ENCODE results near the gene SLC25A25. TPM values are rescaled to one million over a fixed set of nuclear protein-coding genes. Genes with fewer than 3 reads are reported as not detected.
A peak's percentile ranks its signal among the peaks of the same experiment; 100 is the strongest.
"Not testable (repeated sequence)": the region's sequence is repeated elsewhere in the genome, so short reads cannot be mapped to it uniquely, and the experiment has no call there.

Gene SLC25A25
- total RNA-seq = 10 to 100 TPM; 15.8 to 37.9 (median 24.1) TPM

- peaks cover 39 to 80% (median 48%) of the 10 kb centered on the region in 3 donors for H3K4me1 ChIP-seq
- DNase-seq = peak; percentile 98
- WGBS, 2 donors = 0 to 1% methylated on average over 12 to 13 of the region's 67 CpGs
- H3K36me3 ChIP-seq = peaks cover 0 to 10% (median 7%) of the 10 kb centered on the region in 3 donors
- TF ChIP-seq CTCF (IDR thresholded peaks at IDR 0.05) (peak in 2 of 6 experiments; percentile 6 to 12), POLR2A (IDR thresholded peaks at IDR 0.05) (peak in 2 of 4 donors; percentile 93 to 97)
- H3K4me3 ChIP-seq = peak within 1 kb of the TSS; percentile 94 to 99 (median 98)
- H3K27ac ChIP-seq = peak within 1 kb of the TSS; percentile 96 to 100 (median 99)
- intact Hi-C loops (cut with DNase I) = no loop called here
- no peaks in the 10 kb centered on the region for H3K9me3 ChIP-seq
- H3K27me3 ChIP-seq = no peaks in the 10 kb centered on the region
Observed at GRCh38 chr9:128067645-128068385, at the start of gene SLC25A25. SLC25A25 (plus strand) TSS chr9:128068232; CDS start chr9:128068320, 88 bp downstream.

- Histone ChIP-seq H3K4me1 (peaks cover 0 to 18% (median 0%) of the 10 kb centered on the region in 3 donors), H3K9me3 (no peaks in the 10 kb centered on the region), H3K4me3 (no peak overlapping the region), H3K27ac (no peak overlapping the region), H3K36me3 (no peaks in the 10 kb centered on the region), H3K27me3 (no peaks in the 10 kb centered on the region)
- WGBS, 2 donors = 53 to 58% methylated on average over 4 of the region's 4 CpGs
- no peak for DNase-seq
- TF ChIP-seq POLR2A (IDR thresholded peaks at IDR 0.05) (no peak), CTCF (IDR thresholded peaks at IDR 0.05) (peak in 1 of 6 experiments; percentile 27)
- intact Hi-C loops (cut with DNase I) = no loop called here
Observed at GRCh38 chr9:128020692-128021091, 47.3 kb upstream of the SLC25A25 start.

- Histone ChIP-seq H3K4me1 (peaks cover 0 to 18% (median 0%) of the 10 kb centered on the region in 3 donors), H3K27me3 (no peaks in the 10 kb centered on the region), H3K4me3 (no peak overlapping the region), H3K9me3 (no peaks in the 10 kb centered on the region), H3K27ac (no peak overlapping the region), H3K36me3 (no peaks in the 10 kb centered on the region)
- DNase-seq = no peak
- TF ChIP-seq CTCF (IDR thresholded peaks at IDR 0.05) (no peak), POLR2A (IDR thresholded peaks at IDR 0.05) (no peak)
- intact Hi-C loops (cut with DNase I) = no loop called here
- 33 to 75% methylated on average over 1 of the region's 1 CpG for WGBS, 2 donors
Observed at GRCh38 chr9:128021098-128021497, 46.9 kb upstream of the SLC25A25 start.

GRCh38 chr9:128022886-128023285 lies 45.1 kb upstream of the SLC25A25 start:
- Histone ChIP-seq H3K4me3 (no peak overlapping the region), H3K4me1 (peaks cover 0 to 30% (median 2%) of the 10 kb centered on the region in 3 donors), H3K36me3 (no peaks in the 10 kb centered on the region), H3K9me3 (no peaks in the 10 kb centered on the region), H3K27me3 (no peaks in the 10 kb centered on the region), H3K27ac (peak overlapping the region in 1 of 4 donors; percentile 3)
- TF ChIP-seq POLR2A (IDR thresholded peaks at IDR 0.05) (no peak), CTCF (IDR thresholded peaks at IDR 0.05) (no peak)
- no peak for DNase-seq
- intact Hi-C loops (cut with DNase I) = no loop called here
- 64 to 65% methylated on average over 1 to 2 of the region's 2 CpGs for WGBS, 2 donors

- H3K36me3 ChIP-seq; intact Hi-C loops (cut with DNase I); H3K4me3 ChIP-seq; H3K9me3 ChIP-seq; DNase-seq; H3K27me3 ChIP-seq; H3K27ac ChIP-seq: not testable (repeated sequence)
- WGBS, 2 donors = 36 to 55% methylated on average over 12 of the region's 12 CpGs
- H3K4me1 ChIP-seq = peaks cover 0 to 30% (median 2%) of the 10 kb centered on the region in 3 donors
Observed at GRCh38 chr9:128023671-128024070, 44.4 kb upstream of the SLC25A25 start.

All from esophagus squamous epithelium (tissue), 5 donors.